Trophoblast cell (in vitro differentiated cells and primary cell): ENCODE results near the gene PAQR6.

Experiments used
- DNase-seq, 2 donors: peaks; one replicate each; pipeline ENCODE4 v3.0.0-alpha.2; 2016
- H2AFZ ChIP-seq: 2 replicates; pipeline ENCODE4 v1.6.1; 2013; ENCODE audit warnings: low read length, moderate library complexity, mild to moderate bottlenecking; ENCODE audit not compliant: insufficient read depth, poor library complexity
- H2AK5ac ChIP-seq: 2 replicates; pipeline ENCODE4 v1.6.1; 2013; ENCODE audit warnings: mild to moderate bottlenecking, low read length
- H2BK120ac ChIP-seq: 2 replicates; pipeline ENCODE4 v1.6.1; 2013; ENCODE audit warnings: low read length, mild to moderate bottlenecking, moderate library complexity; ENCODE audit not compliant: insufficient read depth, poor library complexity
- H2BK12ac ChIP-seq: 2 replicates; pipeline ENCODE4 v1.6.1; 2013; ENCODE audit warnings: mild to moderate bottlenecking, low read length, moderate library complexity
- H2BK5ac ChIP-seq: 2 replicates; pipeline ENCODE4 v1.6.1; 2013; ENCODE audit warnings: low read length, low read depth, moderate library complexity, mild to moderate bottlenecking; ENCODE audit not compliant: poor library complexity
- H3K14ac ChIP-seq: 2 replicates; pipeline ENCODE4 v1.6.1; 2013; ENCODE audit warnings: mild to moderate bottlenecking, low read length
- H3K18ac ChIP-seq: 2 replicates; pipeline ENCODE4 v1.6.1; 2013; ENCODE audit warnings: mild to moderate bottlenecking, low read length
- H3K23ac ChIP-seq: 2 replicates; pipeline ENCODE4 v1.6.1; 2013; ENCODE audit warnings: low read length
- H3K27ac ChIP-seq: 2 replicates; pipeline ENCODE4 v1.5.1; 2013; ENCODE audit warnings: low read depth, mild to moderate bottlenecking, inconsistent platforms, low read length, moderate library complexity
- H3K27me3 ChIP-seq: 2 replicates; pipeline ENCODE4 v1.6.1; 2013; ENCODE audit warnings: inconsistent platforms, mild to moderate bottlenecking, low read length, moderate library complexity; ENCODE audit not compliant: insufficient read depth
- H3K36me3 ChIP-seq, 2 experiments: 1 replicate in 1 of 2; 2 replicates in 1 of 2; pipeline ENCODE4 v1.6.1; 2013; ENCODE audit warnings: low read length in 2 of 2, mild to moderate bottlenecking in 2 of 2, moderate library complexity in 1 of 2; ENCODE audit not compliant: insufficient read depth in 2 of 2, control insufficient read depth in 1 of 2
- H3K4ac ChIP-seq: 2 replicates; pipeline ENCODE4 v1.6.1; 2013; ENCODE audit warnings: low read depth, mild to moderate bottlenecking, low read length, moderate library complexity
- H3K4me1 ChIP-seq, 2 experiments: 1 replicate in 1 of 2; 2 replicates in 1 of 2; pipeline ENCODE4 v1.6.1; 2013; ENCODE audit warnings: low read length in 2 of 2, mild to moderate bottlenecking in 2 of 2, moderate library complexity in 1 of 2; ENCODE audit not compliant: insufficient read depth in 2 of 2, control insufficient read depth in 1 of 2
- H3K4me2 ChIP-seq: 2 replicates; pipeline ENCODE4 v1.6.1; 2013; ENCODE audit warnings: inconsistent platforms, mild to moderate bottlenecking, low read length, moderate library complexity
- H3K4me3 ChIP-seq: 2 replicates; pipeline ENCODE4 v1.5.1; 2013; ENCODE audit warnings: mild to moderate bottlenecking, low read depth, low read length, inconsistent platforms
- H3K79me1 ChIP-seq: one replicate; pipeline ENCODE4 v1.6.1; 2013; ENCODE audit warnings: low read length
- H3K79me2 ChIP-seq: 2 replicates; pipeline ENCODE4 v1.6.1; 2013; ENCODE audit warnings: low read length, mild to moderate bottlenecking; ENCODE audit not compliant: control insufficient read depth, insufficient read depth, poor library complexity
- H3K9ac ChIP-seq: 2 replicates; pipeline ENCODE4 v1.6.1; 2013; ENCODE audit warnings: mild to moderate bottlenecking, low read length
- H3K9me3 ChIP-seq: 2 replicates; pipeline ENCODE4 v1.6.1; 2013; ENCODE audit warnings: low read depth, mild to moderate bottlenecking, control low read depth, inconsistent platforms, low read length; ENCODE audit not compliant: insufficient read depth
- H4K12ac ChIP-seq: 2 replicates; pipeline ENCODE4 v1.6.1; 2013; ENCODE audit warnings: low read depth, mild to moderate bottlenecking, low read length, moderate library complexity
- H4K8ac ChIP-seq: 2 replicates; pipeline ENCODE4 v1.6.1; 2013; ENCODE audit warnings: low read depth, mild to moderate bottlenecking, low read length, moderate library complexity
- H4K91ac ChIP-seq: one replicate; pipeline ENCODE4 v1.6.1; 2013; ENCODE audit warnings: low read depth, mild to moderate bottlenecking, low read length, moderate library complexity
- WGBS: extraction: QIAGEN DNeasy Blood & Tissue Kit; methylation state at CpG from one replicate; pipeline ENCODE4 v1.1.7; 2013; ENCODE audit warnings: missing lambda C conversion rate; ENCODE audit not compliant: insufficient read length, insufficient coverage; ENCODE audit errors: extremely low coverage; 5-methylcytosine and 5-hydroxymethylcytosine counted together

PAQR6 gene

GRCh38 chr1:156228501-156228900 is 19.4 kb downstream of the PAQR6 start:
- Histone ChIP-seq H3K79me2 (no peaks in the 10 kb centered on the region), H2BK5ac (no peak overlapping the region), H3K9me3 (no peaks in the 10 kb centered on the region), H3K27ac (no peak overlapping the region), H2BK12ac (no peak overlapping the region), H3K9ac (no peak overlapping the region), H3K4ac (no peak overlapping the region), H3K18ac (no peak overlapping the region), H4K8ac (no peak overlapping the region), H3K79me1 (peaks cover under 1% of the 10 kb centered on the region), H4K91ac (no peak overlapping the region), H2BK120ac (no peak overlapping the region), H2AFZ (no peak overlapping the region), H4K12ac (no peak overlapping the region), H3K27me3 (no peaks in the 10 kb centered on the region), H2AK5ac (no peak overlapping the region), H3K23ac (no peak overlapping the region), H3K4me3 (no peak overlapping the region), H3K14ac (no peak overlapping the region), H3K4me2 (no peak overlapping the region), H3K36me3 (peaks cover 8 to 12% of the 10 kb centered on the region in 2 experiments), H3K4me1 (peaks cover 5 to 16% of the 10 kb centered on the region in 2 experiments)
- no CpG with 5 or more reads among the region's 7 CpGs for WGBS
- no peak for DNase-seq

- H3K23ac ChIP-seq: no peak overlapping the region
- H2BK5ac ChIP-seq: no peak overlapping the region
- H2BK12ac ChIP-seq: no peak overlapping the region
- H4K91ac ChIP-seq: no peak overlapping the region
- no peak overlapping the region for H2BK120ac ChIP-seq
- no peak overlapping the region for H3K14ac ChIP-seq
- no peaks in the 10 kb centered on the region for H3K79me1 ChIP-seq
- no peak overlapping the region for H3K27ac ChIP-seq
- no peak overlapping the region for H3K4me3 ChIP-seq
- no CpG with 5 or more reads among the region's 4 CpGs for WGBS
- H2AK5ac ChIP-seq: no peak overlapping the region
- no peak overlapping the region for H3K4me2 ChIP-seq
- no peak overlapping the region for H2AFZ ChIP-seq
- peaks cover 18 to 26% of the 10 kb centered on the region in 2 experiments for H3K36me3 ChIP-seq
- H3K4me1 ChIP-seq: peaks cover 0 to 3% of the 10 kb centered on the region in 2 experiments
- no peak overlapping the region for H4K8ac ChIP-seq
- no peak overlapping the region for H3K18ac ChIP-seq
- H3K4ac ChIP-seq: no peak overlapping the region
- H3K79me2 ChIP-seq: no peaks in the 10 kb centered on the region
- no peaks in the 10 kb centered on the region for H3K9me3 ChIP-seq
- no peaks in the 10 kb centered on the region for H3K27me3 ChIP-seq
- H3K9ac ChIP-seq: no peak overlapping the region
- no peak for DNase-seq
- H4K12ac ChIP-seq: no peak overlapping the region
Observed at GRCh38 chr1:156226782-156227181, 21.1 kb downstream of the PAQR6 start.

GRCh38 chr1:156226116-156226538 is 21.7 kb downstream of the PAQR6 start:
- Histone ChIP-seq H3K4me2 (no peak overlapping the region), H3K4me3 (no peak overlapping the region), H3K27me3 (no peaks in the 10 kb centered on the region), H3K79me2 (no peaks in the 10 kb centered on the region), H3K18ac (no peak overlapping the region), H3K14ac (no peak overlapping the region), H2BK12ac (no peak overlapping the region), H3K9me3 (no peaks in the 10 kb centered on the region), H4K8ac (no peak overlapping the region), H4K91ac (no peak overlapping the region), H3K4ac (no peak overlapping the region), H3K9ac (no peak overlapping the region), H2BK5ac (no peak overlapping the region), H2AK5ac (no peak overlapping the region), H2BK120ac (no peak overlapping the region), H3K79me1 (no peaks in the 10 kb centered on the region), H4K12ac (no peak overlapping the region), H2AFZ (no peak overlapping the region), H3K4me1 (peaks cover 0 to 2% of the 10 kb centered on the region in 2 experiments), H3K36me3 (peaks cover 21 to 29% of the 10 kb centered on the region in 2 experiments), H3K27ac (no peak overlapping the region), H3K23ac (no peak overlapping the region)
- WGBS: no CpG with 5 or more reads among the region's 2 CpGs
- no peak for DNase-seq

GRCh38 chr1:156225677-156226014 is 22.2 kb downstream of the PAQR6 start:
- Histone ChIP-seq H3K79me2 (no peaks in the 10 kb centered on the region), H4K12ac (no peak overlapping the region), H3K23ac (no peak overlapping the region), H3K4me1 (peaks cover 0 to 2% of the 10 kb centered on the region in 2 experiments), H3K14ac (no peak overlapping the region), H4K8ac (no peak overlapping the region), H3K9me3 (no peaks in the 10 kb centered on the region), H3K79me1 (no peaks in the 10 kb centered on the region), H2BK12ac (no peak overlapping the region), H3K18ac (no peak overlapping the region), H2AK5ac (no peak overlapping the region), H2AFZ (no peak overlapping the region), H3K36me3 (peaks cover 24 to 32% of the 10 kb centered on the region in 2 experiments), H4K91ac (no peak overlapping the region), H3K4ac (no peak overlapping the region), H3K4me2 (no peak overlapping the region), H2BK5ac (no peak overlapping the region), H2BK120ac (no peak overlapping the region), H3K4me3 (no peak overlapping the region), H3K27ac (no peak overlapping the region), H3K9ac (no peak overlapping the region), H3K27me3 (no peaks in the 10 kb centered on the region)
- no peak for DNase-seq
- no CpG with 5 or more reads among the region's 2 CpGs for WGBS
